NCI-H2081 treated with DMSO at 0.1 percent for 48 hours (cell line): ENCODE measurements around the gene GNAS-AS1.

Experiments used
- DNase-seq: peaks from one replicate; lab custom pipeline; 2025; lab: John Stamatoyannopoulos, UW

The GNAS-AS1 gene

DNA sequence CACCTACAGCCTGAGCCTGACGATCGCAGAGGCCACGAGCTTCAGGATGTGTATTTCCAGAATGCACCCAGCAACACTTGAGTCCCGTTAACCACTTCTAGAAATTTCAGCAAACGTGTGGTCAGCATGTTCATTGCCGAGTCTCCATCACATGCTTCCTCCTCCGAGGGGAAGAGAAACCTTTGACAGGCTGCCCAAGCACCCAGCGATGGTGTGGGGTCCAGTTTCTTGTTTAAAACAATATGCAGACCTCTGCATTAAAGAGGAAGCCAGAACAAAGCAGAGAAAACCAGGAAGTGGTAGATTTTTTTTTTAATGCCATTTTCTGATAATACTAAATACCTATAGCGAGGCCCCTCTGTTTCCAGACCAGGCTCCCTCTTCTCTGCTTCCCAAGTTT is 71.9 kb downstream of the GNAS-AS1 start:
- DNase-seq = no peak

DNA sequence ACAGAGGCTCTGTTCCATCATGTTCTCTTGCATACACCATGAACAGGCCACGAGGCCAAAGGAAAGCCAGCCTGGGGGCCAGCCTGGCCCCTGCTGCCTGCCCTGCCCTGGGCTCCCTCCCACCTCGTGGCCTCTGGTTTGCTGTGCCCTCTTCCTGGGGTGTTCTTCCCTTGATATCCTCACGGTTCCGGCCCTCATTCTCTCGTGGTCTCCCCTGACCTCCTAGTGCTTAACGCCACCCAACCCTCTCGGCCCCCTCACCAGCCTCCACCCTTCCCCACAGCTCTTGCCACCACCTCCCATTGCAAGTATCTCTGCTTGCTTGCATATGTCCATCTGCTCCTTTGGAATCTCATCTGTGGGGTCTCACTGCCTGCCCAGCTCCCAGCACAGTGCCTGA is 73.0 kb downstream of the GNAS-AS1 start:
- no peak for DNase-seq

DNA sequence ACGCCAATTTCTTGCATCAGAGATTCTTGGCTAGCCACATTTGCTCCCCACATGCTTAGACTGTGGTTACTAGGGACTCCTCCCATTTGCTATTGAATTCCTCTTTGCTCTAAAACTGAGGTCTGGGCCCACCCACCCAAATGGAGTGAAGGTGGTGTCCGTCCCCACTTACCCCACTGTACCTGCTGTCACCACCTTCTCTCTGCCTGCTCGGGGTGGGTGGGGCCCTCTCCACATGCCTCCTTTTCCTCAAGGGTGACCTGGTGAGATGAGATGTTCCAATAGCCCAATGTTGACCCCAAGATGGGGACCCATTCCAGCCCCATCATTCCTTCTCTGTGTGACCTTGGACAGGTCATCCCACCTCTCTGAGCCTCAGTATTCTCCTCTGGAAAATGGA is 74.6 kb downstream of the GNAS-AS1 start:
- DNase-seq = no peak

DNA sequence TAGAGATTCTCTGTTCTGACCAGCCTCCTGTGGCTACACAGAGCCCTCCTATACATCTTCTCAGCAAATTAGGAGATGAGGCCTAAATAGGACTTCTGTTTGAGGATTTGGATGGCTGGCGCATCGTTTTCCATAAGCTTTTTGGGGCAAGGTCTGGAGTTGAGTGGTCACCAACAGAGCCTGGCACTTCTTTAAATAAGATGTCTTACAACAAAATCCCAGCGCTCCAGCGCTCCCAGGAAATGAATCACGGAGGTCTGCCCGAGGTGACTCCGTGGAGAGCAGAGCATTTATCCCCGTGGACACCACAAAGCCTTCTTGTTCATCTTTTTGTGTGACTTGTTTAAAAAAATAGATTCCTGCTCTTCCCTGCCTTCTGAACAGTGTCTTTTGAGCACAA is 75.3 kb downstream of the GNAS-AS1 start:
- no peak for DNase-seq

GRCh38 chr20:58774667-58775263 is 75.9 kb downstream of the GNAS-AS1 start:
- no peak for DNase-seq

DNA sequence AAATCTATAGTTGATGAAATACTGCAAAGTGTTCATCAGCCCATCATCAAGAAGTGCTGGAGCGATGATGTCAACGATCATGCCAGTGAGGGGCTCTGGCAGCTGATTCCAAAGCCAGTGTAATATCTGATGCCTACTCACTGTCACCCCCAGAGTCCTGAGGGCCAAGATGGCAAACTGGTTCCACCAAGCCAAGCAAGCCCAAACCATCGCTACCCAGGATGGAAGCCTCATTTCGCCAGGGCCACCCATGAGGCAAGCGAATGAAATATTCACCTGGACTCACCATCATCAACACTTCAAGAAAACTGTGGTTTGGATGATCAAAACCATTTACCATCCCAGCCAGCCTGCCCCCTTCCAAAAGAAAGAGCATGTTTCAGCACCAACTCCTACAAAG is 76.5 kb downstream of the GNAS-AS1 start:
- DNase-seq = no peak

DNA sequence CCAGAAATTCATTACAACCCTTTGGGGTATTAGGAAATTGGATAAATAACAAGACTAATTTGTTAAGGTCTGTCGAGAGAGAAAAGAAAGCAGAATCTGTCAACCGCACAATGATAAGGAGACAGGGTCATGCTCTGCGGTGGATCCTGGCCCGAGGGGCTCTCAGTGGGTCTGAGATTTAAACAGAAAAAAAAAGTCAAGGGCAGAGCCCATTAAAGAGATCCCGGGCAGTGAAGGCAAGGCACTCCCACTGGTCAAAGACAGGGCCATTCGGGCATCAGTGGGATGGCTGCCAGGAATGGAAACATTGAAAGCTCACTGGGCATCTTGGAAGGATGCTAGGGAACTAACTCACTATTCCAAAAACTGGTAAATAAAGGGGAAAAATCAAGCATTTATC is 77.9 kb downstream of the GNAS-AS1 start:
- no peak for DNase-seq
